Muscle of leg (tissue), 11 donors: Measurements from ENCODE around the gene RAPGEF1. TPM values are rescaled to one million over a fixed set of nuclear protein-coding genes. Genes with fewer than 3 reads are reported as not detected.

Experiments used
- DNase-seq: peaks from one replicate; pipeline ENCODE4 v3.0.0; 2013
- H3K27ac ChIP-seq: one replicate; pipeline ENCODE4 v1.5.1; 2013; ENCODE audit warnings: mild to moderate bottlenecking, low read length, control low read depth
- H3K27me3 ChIP-seq: one replicate; pipeline ENCODE4 v1.6.1; 2013; ENCODE audit warnings: low read length; ENCODE audit not compliant: control insufficient read depth, insufficient read depth
- H3K36me3 ChIP-seq: one replicate; pipeline ENCODE4 v1.6.1; 2013; ENCODE audit warnings: low read length; ENCODE audit not compliant: control insufficient read depth, insufficient read depth
- H3K4me1 ChIP-seq: one replicate; pipeline ENCODE4 v1.6.1; 2013; ENCODE audit warnings: low read length; ENCODE audit not compliant: control insufficient read depth, insufficient read depth
- H3K4me3 ChIP-seq: one replicate; pipeline ENCODE4 v1.5.1; 2013; ENCODE audit warnings: low read length, control low read depth
- H3K9me3 ChIP-seq: replicated peaks from 2 replicates; pipeline ENCODE4 v1.6.1; 2013; ENCODE audit warnings: low read depth, low read length; ENCODE audit not compliant: control insufficient read depth
- WGBS: methylation state at CpG from one replicate; pipeline ENCODE4 v1.1.5; 2013; ENCODE audit warnings: missing lambda C conversion rate; ENCODE audit not compliant: insufficient coverage; 5-methylcytosine and 5-hydroxymethylcytosine counted together
- polyA plus RNA-seq, 8 donors: library from polyadenylated mRNA; unstranded; fragments of 120-200 nt; gene quantifications; one replicate each; pipeline versions ENCODE4 v1.2.1 to v1.2.3, GENCODE V29; 2013; ENCODE audit warnings: inconsistent platforms in 1 of 8, low replicate concordance in 1 of 8; ENCODE audit not compliant: insufficient read length in 8 of 8, insufficient read depth in 1 of 8
- total RNA-seq: library from RNA; stranded (reverse); fragments of 120-200 nt; gene quantifications from one replicate; pipeline ENCODE4 v1.2.4, GENCODE V29; 2013

The RAPGEF1 gene
- total and polyA plus RNA-seq, 9 donors: 30.2 to 95.2 (median 79.6) TPM

GRCh38 chr9:131752231-131752884 is 12.5 kb upstream of the RAPGEF1 start:
- no peaks in the 10 kb centered on the region for H3K36me3 ChIP-seq
- WGBS: 67% methylated on average over 2 of the region's 4 CpGs
- H3K4me3 ChIP-seq: no peak overlapping the region
- H3K27ac ChIP-seq: no peak overlapping the region
- no peaks in the 10 kb centered on the region for H3K9me3 ChIP-seq
- peaks cover 16% of the 10 kb centered on the region for H3K27me3 ChIP-seq
- DNase-seq: no peak
- H3K4me1 ChIP-seq: no peaks in the 10 kb centered on the region

GRCh38 chr9:131748411-131748955 is 8.6 kb upstream of the RAPGEF1 start:
- H3K27ac ChIP-seq: no peak overlapping the region
- DNase-seq: no peak
- no CpG with 5 or more reads among the region's 5 CpGs for WGBS
- no peak overlapping the region for H3K4me3 ChIP-seq
- H3K36me3 ChIP-seq: no peaks in the 10 kb centered on the region
- H3K9me3 ChIP-seq: no peaks in the 10 kb centered on the region
- no peaks in the 10 kb centered on the region for H3K27me3 ChIP-seq
- no peaks in the 10 kb centered on the region for H3K4me1 ChIP-seq

GRCh38 chr9:131747352-131747751 is 7.5 kb upstream of the RAPGEF1 start:
- no peaks in the 10 kb centered on the region for H3K9me3 ChIP-seq
- no peaks in the 10 kb centered on the region for H3K27me3 ChIP-seq
- DNase-seq: peak; percentile 80
- H3K36me3 ChIP-seq: no peaks in the 10 kb centered on the region
- H3K4me3 ChIP-seq: no peak overlapping the region
- H3K4me1 ChIP-seq: no peaks in the 10 kb centered on the region
- H3K27ac ChIP-seq: no peak overlapping the region
- 80% methylated on average over 1 of the region's 5 CpGs for WGBS

GRCh38 chr9:131745610-131746009 is 5.7 kb upstream of the RAPGEF1 start:
- 86% methylated on average over 2 of the region's 2 CpGs for WGBS
- Histone ChIP-seq H3K9me3 (no peaks in the 10 kb centered on the region), H3K4me3 (no peak overlapping the region), H3K27ac (no peak overlapping the region), H3K27me3 (no peaks in the 10 kb centered on the region), H3K4me1 (no peaks in the 10 kb centered on the region), H3K36me3 (no peaks in the 10 kb centered on the region)
- no peak for DNase-seq

GRCh38 chr9:131744720-131745201 is 4.9 kb upstream of the RAPGEF1 start:
- Histone ChIP-seq H3K4me3 (no peak overlapping the region), H3K27ac (no peak overlapping the region), H3K4me1 (no peaks in the 10 kb centered on the region), H3K27me3 (no peaks in the 10 kb centered on the region), H3K9me3 (no peaks in the 10 kb centered on the region), H3K36me3 (no peaks in the 10 kb centered on the region)
- WGBS: 53% methylated on average over 5 of the region's 8 CpGs
- DNase-seq: no peak

GRCh38 chr9:131744171-131744719 is 4.4 kb upstream of the RAPGEF1 start:
- Histone ChIP-seq H3K27ac (no peak overlapping the region), H3K36me3 (no peaks in the 10 kb centered on the region), H3K4me3 (no peak overlapping the region), H3K9me3 (no peaks in the 10 kb centered on the region), H3K27me3 (no peaks in the 10 kb centered on the region), H3K4me1 (no peaks in the 10 kb centered on the region)
- 62% methylated on average over 7 of the region's 9 CpGs for WGBS
- DNase-seq: peak; percentile 45

GRCh38 chr9:131743501-131743900 is 3.6 kb upstream of the RAPGEF1 start:
- no peaks in the 10 kb centered on the region for H3K27me3 ChIP-seq
- H3K9me3 ChIP-seq: no peaks in the 10 kb centered on the region
- 50% methylated on average over 1 of the region's 1 CpG for WGBS
- peaks cover 7% of the 10 kb centered on the region for H3K4me1 ChIP-seq
- H3K36me3 ChIP-seq: no peaks in the 10 kb centered on the region
- H3K27ac ChIP-seq: no peak overlapping the region
- no peak overlapping the region for H3K4me3 ChIP-seq
- DNase-seq: no peak

GRCh38 chr9:131743096-131743495 is 3.2 kb upstream of the RAPGEF1 start:
- Histone ChIP-seq H3K36me3 (no peaks in the 10 kb centered on the region), H3K4me1 (peaks cover 11% of the 10 kb centered on the region), H3K27me3 (no peaks in the 10 kb centered on the region), H3K4me3 (no peak overlapping the region), H3K27ac (no peak overlapping the region), H3K9me3 (no peaks in the 10 kb centered on the region)
- WGBS: 38% methylated on average over 1 of the region's 2 CpGs
- DNase-seq: no peak

GRCh38 chr9:131740898-131741297 is 1.0 kb upstream of the RAPGEF1 start:
- Histone ChIP-seq H3K4me1 (peaks cover 30% of the 10 kb centered on the region), H3K4me3 (no peak overlapping the region), H3K9me3 (no peaks in the 10 kb centered on the region), H3K36me3 (no peaks in the 10 kb centered on the region), H3K27ac (no peak overlapping the region), H3K27me3 (no peaks in the 10 kb centered on the region)
- DNase-seq: no peak
- WGBS: 77% methylated on average over 4 of the region's 5 CpGs

GRCh38 chr9:131739133-131739958 is 530 bp downstream of the RAPGEF1 start:
- Histone ChIP-seq H3K36me3 (peaks cover 5% of the 10 kb centered on the region), H3K27ac (peak overlapping the region; percentile 69), H3K9me3 (no peaks in the 10 kb centered on the region), H3K4me3 (peak overlapping the region; percentile 69), H3K4me1 (peaks cover 43% of the 10 kb centered on the region), H3K27me3 (no peaks in the 10 kb centered on the region)
- WGBS: under 1% methylated on average over 93 of the region's 96 CpGs
- DNase-seq: peak; percentile 56
